Brain microvascular endothelial cell (primary cell): ENCODE data around the gene KATNIP.

ENCODE experiments used
- DNase-seq: peaks from one replicate; pipeline ENCODE4 v3.0.0-alpha.2; 2020
- H3K27ac ChIP-seq: fragments of 250-450 bp; sonication (Bioruptor Pico); 2 replicates; pipeline ENCODE4 v1.5.1; 2020; ENCODE audit warnings: mild to moderate bottlenecking, moderate library complexity
- H3K27me3 ChIP-seq: fragments of 250-450 bp; sonication (Bioruptor Pico); replicated peaks from 2 replicates; pipeline ENCODE4 v1.5.1; 2020; ENCODE audit warnings: mild to moderate bottlenecking
- H3K36me3 ChIP-seq: fragments of 250-450 bp; sonication (Bioruptor Pico); replicated peaks from 2 replicates; pipeline ENCODE4 v1.5.1; 2020; ENCODE audit warnings: mild to moderate bottlenecking
- H3K4me3 ChIP-seq: 2 replicates; pipeline ENCODE4 v1.5.1; 2011; ENCODE audit warnings: low read depth, mild to moderate bottlenecking, control low read depth, low read length, moderate library complexity
- CTCF ChIP-seq: IDR thresholded peaks from 2 replicates; pipeline ENCODE4 v1.5.1; 2011; ENCODE audit warnings: low read depth, mild to moderate bottlenecking, moderate library complexity, low read length, control low read depth, inconsistent platforms; ENCODE audit errors: missing control alignments
- in situ Hi-C: cut with HindIII; loops from 2 replicates; pipeline ENCODE4 v1.10.0; 2017; ENCODE audit warnings: low sequenced_read_pairs, low pct_ligation_motif_present

KATNIP gene

GRCh38 chr16:27517664-27518063 is 32.3 kb upstream of the KATNIP start:
- Histone ChIP-seq H3K27ac (no peak overlapping the region), H3K36me3 (peaks cover 31% of the 10 kb centered on the region), H3K4me3 (no peak overlapping the region), H3K27me3 (no peaks in the 10 kb centered on the region)
- DNase-seq: no peak
- in situ Hi-C loops: no loop called here
- TF ChIP-seq CTCF: no peak

- no peak for DNase-seq
- H3K27ac ChIP-seq: no peak overlapping the region
- H3K27me3 ChIP-seq: no peaks in the 10 kb centered on the region
- no peak for TF ChIP-seq CTCF
- H3K36me3 ChIP-seq: peaks cover 30% of the 10 kb centered on the region
- H3K4me3 ChIP-seq: no peak overlapping the region
- in situ Hi-C loops: no loop called here
These were observed 31.7 kb upstream of the KATNIP start for GRCh38 chr16:27518226-27518625.

- Histone ChIP-seq H3K27ac (peak overlapping the region; percentile 7), H3K4me3 (no peak overlapping the region), H3K27me3 (no peaks in the 10 kb centered on the region), H3K36me3 (peaks cover 56% of the 10 kb centered on the region)
- no peak for TF ChIP-seq CTCF
- in situ Hi-C loops: no loop called here
- peak; percentile 40 for DNase-seq
These were observed 28.8 kb upstream of the KATNIP start for GRCh38 chr16:27520982-27521673.

- H3K27me3 ChIP-seq: no peaks in the 10 kb centered on the region
- in situ Hi-C loops: no loop called here
- H3K36me3 ChIP-seq: peaks cover 63% of the 10 kb centered on the region
- H3K4me3 ChIP-seq: no peak overlapping the region
- H3K27ac ChIP-seq: no peak overlapping the region
- TF ChIP-seq CTCF: no peak
- no peak for DNase-seq
These were observed 27.7 kb upstream of the KATNIP start for GRCh38 chr16:27522173-27522707.

- DNase-seq: no peak
- no peaks in the 10 kb centered on the region for H3K27me3 ChIP-seq
- H3K27ac ChIP-seq: no peak overlapping the region
- TF ChIP-seq CTCF: no peak
- in situ Hi-C loops: no loop called here
- H3K36me3 ChIP-seq: peaks cover 68% of the 10 kb centered on the region
- H3K4me3 ChIP-seq: no peak overlapping the region
These were observed 23.8 kb upstream of the KATNIP start for GRCh38 chr16:27526180-27526579.

- Histone ChIP-seq H3K27ac (no peak overlapping the region), H3K27me3 (no peaks in the 10 kb centered on the region), H3K36me3 (peaks cover 74% of the 10 kb centered on the region), H3K4me3 (no peak overlapping the region)
- no peak for DNase-seq
- no peak for TF ChIP-seq CTCF
- in situ Hi-C loops: no loop called here
These were observed 21.6 kb upstream of the KATNIP start for GRCh38 chr16:27528294-27528693.
